Memory B cell (primary cell): ENCODE measurements around the gene COPS4.
"Not testable (repeated sequence)": the region's sequence is repeated elsewhere in the genome, so short reads cannot be mapped to it uniquely, and the experiment has no call there.

Source experiments
- ATAC-seq: fragments of 150-1000 bp; cut with Tn5 transposase; 2 replicates; pipeline ENCODE4 v1.10.0; 2021; ENCODE audit warnings: low read depth, mild to moderate bottlenecking, moderate library complexity
- DNase-seq, 2 donors: peaks; one replicate each; pipeline ENCODE4 v3.0.0; 2022; ENCODE audit warnings: low spot score in 2 of 2
- H3K27ac Mint-ChIP-seq: one replicate; pipeline ENCODE4 v1.8.0; 2022; ENCODE audit warnings: mild to moderate bottlenecking, moderate library complexity, mixed read lengths
- H3K27me3 Mint-ChIP-seq: one replicate; pipeline ENCODE4 v1.8.0; 2022; ENCODE audit warnings: mixed read lengths
- H3K36me3 Mint-ChIP-seq: one replicate; pipeline ENCODE4 v1.8.0; 2022; ENCODE audit warnings: mild to moderate bottlenecking, mixed read lengths
- H3K4me1 Mint-ChIP-seq: one replicate; pipeline ENCODE4 v1.8.0; 2022; ENCODE audit warnings: mixed read lengths
- H3K4me3 Mint-ChIP-seq: one replicate; pipeline ENCODE4 v1.8.0; 2022; ENCODE audit warnings: mild to moderate bottlenecking, moderate library complexity, mixed read lengths
- H3K9me3 Mint-ChIP-seq: one replicate; pipeline ENCODE4 v1.8.0; 2022; ENCODE audit warnings: mixed read lengths

COPS4 gene

GRCh38 chr4:83083925-83084475, 49.0 kb downstream of the COPS4 start:
- peaks cover 33% of the 10 kb centered on the region for H3K4me1 Mint-ChIP-seq
- DNase-seq (peak; percentile 38 to 58), ATAC-seq (peak; percentile 96)
- H3K4me3 Mint-ChIP-seq: peak overlapping the region; percentile 54
- no peaks in the 10 kb centered on the region for H3K27me3 Mint-ChIP-seq
- no peaks in the 10 kb centered on the region for H3K9me3 Mint-ChIP-seq
- peaks cover 24% of the 10 kb centered on the region for H3K36me3 Mint-ChIP-seq
- H3K27ac Mint-ChIP-seq: peak overlapping the region; percentile 95

GRCh38 chr4:83084956-83085355, 50.0 kb downstream of the COPS4 start:
- H3K4me3 Mint-ChIP-seq, DNase-seq, ATAC-seq, H3K9me3 Mint-ChIP-seq, H3K27me3 Mint-ChIP-seq: not testable (repeated sequence)
- peaks cover 35% of the 10 kb centered on the region for H3K4me1 Mint-ChIP-seq
- peaks cover 30% of the 10 kb centered on the region for H3K36me3 Mint-ChIP-seq
- H3K27ac Mint-ChIP-seq: peak overlapping the region; percentile 75

GRCh38 chr4:83089410-83090157, 54.6 kb downstream of the COPS4 start:
- Mint-ChIP-seq H3K4me1 (peaks cover 30% of the 10 kb centered on the region), H3K9me3 (no peaks in the 10 kb centered on the region), H3K27ac (peak overlapping the region; percentile 85), H3K27me3 (no peaks in the 10 kb centered on the region), H3K4me3 (no peak overlapping the region), H3K36me3 (peaks cover 53% of the 10 kb centered on the region)
- DNase-seq (no peak), ATAC-seq (no peak)

GRCh38 chr4:83093060-83093640, 58.2 kb downstream of the COPS4 start:
- ATAC-seq (no peak), DNase-seq (no peak)
- Mint-ChIP-seq H3K4me1 (peaks cover 30% of the 10 kb centered on the region), H3K9me3 (no peaks in the 10 kb centered on the region), H3K27me3 (no peaks in the 10 kb centered on the region), H3K4me3 (no peak overlapping the region), H3K27ac (peak overlapping the region; percentile 76), H3K36me3 (peaks cover 56% of the 10 kb centered on the region)

- Mint-ChIP-seq H3K27ac (no peak overlapping the region), H3K4me1 (peaks cover 31% of the 10 kb centered on the region), H3K36me3 (peaks cover 52% of the 10 kb centered on the region), H3K9me3 (no peaks in the 10 kb centered on the region), H3K4me3 (no peak overlapping the region), H3K27me3 (no peaks in the 10 kb centered on the region)
- DNase-seq (no peak), ATAC-seq (no peak)
Observed at GRCh38 chr4:83096397-83096796, 61.4 kb downstream of the COPS4 start.

- no peak for ATAC-seq
- no peak for DNase-seq
- H3K4me3 Mint-ChIP-seq: no peak overlapping the region
- H3K27me3 Mint-ChIP-seq: no peaks in the 10 kb centered on the region
- peak overlapping the region; percentile 65 for H3K27ac Mint-ChIP-seq
- peaks cover 44% of the 10 kb centered on the region for H3K36me3 Mint-ChIP-seq
- H3K9me3 Mint-ChIP-seq: no peaks in the 10 kb centered on the region
- H3K4me1 Mint-ChIP-seq: peaks cover 35% of the 10 kb centered on the region
Observed at GRCh38 chr4:83104991-83105390, 70.0 kb downstream of the COPS4 start.

GRCh38 chr4:83107631-83108030, 72.6 kb downstream of the COPS4 start:
- no peaks in the 10 kb centered on the region for H3K27me3 Mint-ChIP-seq
- peak overlapping the region; percentile 82 for H3K27ac Mint-ChIP-seq
- H3K4me3 Mint-ChIP-seq: peak overlapping the region; percentile 58
- no peaks in the 10 kb centered on the region for H3K9me3 Mint-ChIP-seq
- H3K4me1 Mint-ChIP-seq: peaks cover 29% of the 10 kb centered on the region
- DNase-seq (no peak), ATAC-seq (no peak)
- peaks cover 29% of the 10 kb centered on the region for H3K36me3 Mint-ChIP-seq

- Mint-ChIP-seq H3K36me3 (peaks cover 26% of the 10 kb centered on the region), H3K9me3 (no peaks in the 10 kb centered on the region), H3K27me3 (no peaks in the 10 kb centered on the region), H3K4me3 (peak overlapping the region; percentile 95), H3K4me1 (peaks cover 29% of the 10 kb centered on the region), H3K27ac (peak overlapping the region; percentile 82)
- ATAC-seq (no peak), DNase-seq (no peak)
Observed at GRCh38 chr4:83108101-83108861, 73.3 kb downstream of the COPS4 start.

- peaks cover 25% of the 10 kb centered on the region for H3K4me1 Mint-ChIP-seq
- no peaks in the 10 kb centered on the region for H3K27me3 Mint-ChIP-seq
- ATAC-seq (peak; percentile 24), DNase-seq (peak; percentile 32 to 57)
- peak overlapping the region; percentile 82 for H3K27ac Mint-ChIP-seq
- H3K4me3 Mint-ChIP-seq: peak overlapping the region; percentile 95
- H3K9me3 Mint-ChIP-seq: no peaks in the 10 kb centered on the region
- H3K36me3 Mint-ChIP-seq: peaks cover 24% of the 10 kb centered on the region
Observed at GRCh38 chr4:83109480-83110222, 74.7 kb downstream of the COPS4 start.

GRCh38 chr4:83110223-83110945, 75.4 kb downstream of the COPS4 start:
- ATAC-seq: peak; percentile 80
- Mint-ChIP-seq H3K27ac (peak overlapping the region; percentile 82), H3K36me3 (peaks cover 20% of the 10 kb centered on the region), H3K4me1 (peaks cover 24% of the 10 kb centered on the region), H3K27me3 (no peaks in the 10 kb centered on the region), H3K4me3 (peak overlapping the region; percentile 95), H3K9me3 (no peaks in the 10 kb centered on the region)
- DNase-seq: peak; percentile 87 to 88

- no peak for DNase-seq
- H3K36me3 Mint-ChIP-seq: peaks cover 18% of the 10 kb centered on the region
- peak overlapping the region; percentile 90 for H3K27ac Mint-ChIP-seq
- no peaks in the 10 kb centered on the region for H3K27me3 Mint-ChIP-seq
- peak overlapping the region; percentile 95 for H3K4me3 Mint-ChIP-seq
- no peak for ATAC-seq
- no peaks in the 10 kb centered on the region for H3K9me3 Mint-ChIP-seq
- H3K4me1 Mint-ChIP-seq: peaks cover 22% of the 10 kb centered on the region
Observed at GRCh38 chr4:83110970-83111750, 76.2 kb downstream of the COPS4 start.

GRCh38 chr4:83111751-83112141, 76.8 kb downstream of the COPS4 start:
- H3K4me1 Mint-ChIP-seq: peaks cover 22% of the 10 kb centered on the region
- H3K27ac Mint-ChIP-seq: peak overlapping the region; percentile 90
- peaks cover 18% of the 10 kb centered on the region for H3K36me3 Mint-ChIP-seq
- H3K27me3 Mint-ChIP-seq, ATAC-seq, DNase-seq, H3K9me3 Mint-ChIP-seq: not testable (repeated sequence)
- peak overlapping the region; percentile 93 for H3K4me3 Mint-ChIP-seq
